Right atrium auricular region (tissue), 2 donors: ENCODE measurements around the gene TMEM185A. TPM values are rescaled to one million over a fixed set of nuclear protein-coding genes. Genes with fewer than 3 reads are reported as not detected.
A peak's percentile ranks its signal among the peaks of the same experiment; 100 is the strongest.
"Not testable (repeated sequence)": the region's sequence is repeated elsewhere in the genome, so short reads cannot be mapped to it uniquely, and the experiment has no call there.

Experiments
- DNase-seq: peaks from one replicate; pipeline ENCODE4 v3.0.0-alpha.2; 2019; ENCODE audit warnings: low spot score
- H3K27ac ChIP-seq, 2 donors: fragments of 200-600 bp; sonication (generic); 1 replicate in 1 of 2; 2 replicates in 1 of 2; pipeline ENCODE4 v1.5.1; 2016 to 2019
- H3K27me3 ChIP-seq, 2 donors: fragments of 200-600 bp; sonication (generic); one replicate each; pipeline versions ENCODE4 v1.5.1 to v1.6.0; 2017 to 2019
- H3K36me3 ChIP-seq: fragments of 200-600 bp; sonication (generic); one replicate; pipeline ENCODE4 v1.5.1; 2016
- H3K4me1 ChIP-seq, 2 donors: fragments of 200-600 bp; sonication (generic); one replicate each; pipeline versions ENCODE4 v1.5.1 to v1.6.0; 2017 to 2019
- H3K4me3 ChIP-seq, 2 donors: fragments of 200-600 bp; sonication (generic); 1 replicate in 1 of 2; 2 replicates in 1 of 2; pipeline ENCODE4 v1.5.1; 2017 to 2019; ENCODE audit warnings: mild to moderate bottlenecking in 1 of 2, moderate library complexity in 1 of 2
- H3K9me3 ChIP-seq, 2 donors: fragments of 200-600 bp; sonication (generic); one replicate each; pipeline ENCODE4 v1.5.1; 2019
- total RNA-seq, 2 donors: library from RNA; depleted of rRNA; stranded (reverse); fragments of >200 nt; gene quantifications; one replicate each; pipeline ENCODE4 v1.1.0, GENCODE V29; 2016
- TF ChIP-seq, protein P1 (sequence below), 2 donors: fragments of 200-600 bp; sonication (generic); IDR thresholded peaks; one replicate each; pipeline ENCODE4 v1.5.1; 2019; ENCODE audit warnings: antibody characterized with exemption in 2 of 2

Gene TMEM185A
- total RNA-seq, 2 donors from 2014 or later, result 37.0 to 37.2 TPM

DNA sequence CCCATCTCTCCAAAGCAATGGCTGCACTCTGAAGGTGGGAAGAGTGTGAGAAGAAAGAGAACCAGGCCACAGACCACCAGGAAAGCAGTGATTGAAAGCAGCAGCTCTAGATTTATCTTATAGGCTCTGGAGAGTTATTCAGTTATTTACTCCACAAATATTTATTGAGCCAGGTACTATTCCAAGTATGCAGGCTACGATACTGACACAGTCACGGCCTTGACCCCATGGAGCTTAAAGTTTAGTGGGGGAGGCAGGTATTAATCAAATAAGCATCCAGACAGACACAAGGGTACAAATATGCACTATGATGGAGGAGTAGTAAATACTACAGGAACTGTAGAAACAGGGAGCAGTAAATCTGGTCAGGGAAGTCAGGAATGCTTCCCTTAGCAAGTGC, 2.8 kb downstream of the TMEM185A start:
- H3K36me3 ChIP-seq, result no peaks in the 10 kb centered on the region
- H3K27ac ChIP-seq, result peak overlapping the region in 1 of 2 donors; percentile 52
- TF ChIP-seq, protein P1, sequence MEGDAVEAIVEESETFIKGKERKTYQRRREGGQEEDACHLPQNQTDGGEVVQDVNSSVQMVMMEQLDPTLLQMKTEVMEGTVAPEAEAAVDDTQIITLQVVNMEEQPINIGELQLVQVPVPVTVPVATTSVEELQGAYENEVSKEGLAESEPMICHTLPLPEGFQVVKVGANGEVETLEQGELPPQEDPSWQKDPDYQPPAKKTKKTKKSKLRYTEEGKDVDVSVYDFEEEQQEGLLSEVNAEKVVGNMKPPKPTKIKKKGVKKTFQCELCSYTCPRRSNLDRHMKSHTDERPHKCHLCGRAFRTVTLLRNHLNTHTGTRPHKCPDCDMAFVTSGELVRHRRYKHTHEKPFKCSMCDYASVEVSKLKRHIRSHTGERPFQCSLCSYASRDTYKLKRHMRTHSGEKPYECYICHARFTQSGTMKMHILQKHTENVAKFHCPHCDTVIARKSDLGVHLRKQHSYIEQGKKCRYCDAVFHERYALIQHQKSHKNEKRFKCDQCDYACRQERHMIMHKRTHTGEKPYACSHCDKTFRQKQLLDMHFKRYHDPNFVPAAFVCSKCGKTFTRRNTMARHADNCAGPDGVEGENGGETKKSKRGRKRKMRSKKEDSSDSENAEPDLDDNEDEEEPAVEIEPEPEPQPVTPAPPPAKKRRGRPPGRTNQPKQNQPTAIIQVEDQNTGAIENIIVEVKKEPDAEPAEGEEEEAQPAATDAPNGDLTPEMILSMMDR (IDR thresholded peaks at IDR 0.05), result no peak
- DNase-seq, result no peak
- no peak overlapping the region for H3K4me3 ChIP-seq
- peaks cover 0 to 21% of the 10 kb centered on the region in 2 donors for H3K4me1 ChIP-seq
- H3K9me3 ChIP-seq, result no peaks in the 10 kb centered on the region
- no peaks in the 10 kb centered on the region for H3K27me3 ChIP-seq

DNA sequence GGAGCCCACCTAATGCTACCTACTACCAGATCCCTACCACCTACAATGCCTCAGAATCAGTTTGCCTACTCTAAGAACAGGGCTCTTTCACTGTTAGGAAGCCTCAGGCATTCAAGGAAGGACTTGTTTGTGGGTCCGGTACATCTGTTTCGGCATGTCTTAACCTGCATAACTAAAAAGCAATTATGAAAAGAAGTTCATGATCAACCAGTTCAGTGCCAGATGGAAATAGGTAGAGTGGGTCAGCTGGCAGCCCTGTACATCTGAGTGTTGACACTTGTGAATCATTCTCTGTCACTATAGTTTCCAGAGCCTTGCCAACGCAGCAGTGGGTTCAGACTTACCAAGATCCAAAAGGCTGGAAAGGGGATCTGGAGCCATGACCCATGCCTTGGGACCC, 3.3 kb downstream of the TMEM185A start:
- Histone ChIP-seq H3K9me3 (no peaks in the 10 kb centered on the region), H3K27ac (peak overlapping the region in 1 of 2 donors; percentile 68), H3K36me3 (no peaks in the 10 kb centered on the region), H3K4me3 (no peak overlapping the region), H3K27me3 (no peaks in the 10 kb centered on the region), H3K4me1 (peaks cover 0 to 21% of the 10 kb centered on the region in 2 donors)
- TF ChIP-seq, protein P1 (IDR thresholded peaks at IDR 0.05), result no peak
- no peak for DNase-seq

DNA sequence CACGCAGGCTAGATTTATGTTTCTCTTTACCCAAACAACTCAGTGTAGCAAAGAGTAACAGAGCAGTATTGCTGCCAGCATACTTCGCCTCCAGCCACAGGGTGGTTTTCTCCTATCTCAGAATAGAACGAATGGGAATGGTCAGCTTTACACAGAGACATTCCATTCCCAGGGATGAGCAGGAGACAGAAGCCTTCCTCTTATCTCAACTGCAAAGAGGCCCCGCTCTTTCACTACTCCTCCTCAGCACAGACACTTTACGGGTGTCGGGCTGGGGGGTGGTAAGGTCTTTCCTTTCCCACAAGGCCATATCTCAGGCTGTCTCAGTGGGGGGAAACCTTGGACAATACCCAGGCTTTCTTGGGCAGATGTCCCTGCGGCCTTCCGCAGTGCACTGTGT, 4.8 kb downstream of the TMEM185A start:
- not testable (repeated sequence) for H3K4me3 ChIP-seq, DNase-seq, H3K27me3 ChIP-seq, H3K9me3 ChIP-seq, H3K36me3 ChIP-seq
- Histone ChIP-seq H3K27ac (peak overlapping the region; percentile 38 to 68), H3K4me1 (peaks cover 0 to 21% of the 10 kb centered on the region in 2 donors)

GRCh38 chrX:149619662-149620061, 11.9 kb downstream of the TMEM185A start:
- DNase-seq, H3K27me3 ChIP-seq, H3K4me3 ChIP-seq, H3K4me1 ChIP-seq, H3K36me3 ChIP-seq, H3K9me3 ChIP-seq, H3K27ac ChIP-seq: not testable (repeated sequence)

- no peaks in the 10 kb centered on the region for H3K4me1 ChIP-seq
- H3K27me3 ChIP-seq, result no peaks in the 10 kb centered on the region
- TF ChIP-seq, protein P1 (IDR thresholded peaks at IDR 0.05), result no peak
- no peak overlapping the region for H3K27ac ChIP-seq
- H3K9me3 ChIP-seq, result no peaks in the 10 kb centered on the region
- no peak overlapping the region for H3K4me3 ChIP-seq
- no peak for DNase-seq
- no peaks in the 10 kb centered on the region for H3K36me3 ChIP-seq
Measured at GRCh38 chrX:149618871-149619270, 12.7 kb downstream of the TMEM185A start.

GRCh38 chrX:149611623-149612175, 19.9 kb downstream of the TMEM185A start:
- TF ChIP-seq, protein P1 (IDR thresholded peaks at IDR 0.05), result no peak
- Histone ChIP-seq H3K4me3 (no peak overlapping the region), H3K9me3 (no peaks in the 10 kb centered on the region), H3K27ac (no peak overlapping the region), H3K27me3 (no peaks in the 10 kb centered on the region), H3K36me3 (no peaks in the 10 kb centered on the region), H3K4me1 (no peaks in the 10 kb centered on the region)
- no peak for DNase-seq

GRCh38 chrX:149610511-149610910, 21.1 kb downstream of the TMEM185A start:
- no peaks in the 10 kb centered on the region for H3K9me3 ChIP-seq
- TF ChIP-seq, protein P1 (IDR thresholded peaks at IDR 0.05), result no peak
- DNase-seq, result no peak
- no peaks in the 10 kb centered on the region for H3K36me3 ChIP-seq
- H3K27me3 ChIP-seq, result no peaks in the 10 kb centered on the region
- no peak overlapping the region for H3K27ac ChIP-seq
- H3K4me3 ChIP-seq, result no peak overlapping the region
- H3K4me1 ChIP-seq, result no peaks in the 10 kb centered on the region
